GM11168 (cell line): Measurements from ENCODE around the gene ITGA2B.
"Not testable (repeated sequence)": the region's sequence is repeated elsewhere in the genome, so short reads cannot be mapped to it uniquely, and the experiment has no call there.

ENCODE experiments used
- in situ Hi-C: fragments of 300-500 bp; cut with MboI; formaldehyde crosslinking; loops from one replicate; pipeline ENCODE4 v1.12.0; 2022; ENCODE audit warnings: low sequenced_read_pairs; ENCODE audit not compliant: unreplicated experiment

The ITGA2B gene

GRCh38 chr17:44354582-44355561, 34.6 kb downstream of the ITGA2B start:
- in situ Hi-C loops: no loop called here

GRCh38 chr17:44353672-44354331, 35.6 kb downstream of the ITGA2B start:
- in situ Hi-C loops: no loop called here

GRCh38 chr17:44352828-44353671, 36.4 kb downstream of the ITGA2B start:
- in situ Hi-C loops: no loop called here

- in situ Hi-C loops: no loop called here
These were observed 37.3 kb downstream of the ITGA2B start for GRCh38 chr17:44351961-44352827.

- in situ Hi-C loops: no loop called here
These were observed 38.0 kb downstream of the ITGA2B start for GRCh38 chr17:44351464-44351863.

- in situ Hi-C loops: no loop called here
These were observed 38.7 kb downstream of the ITGA2B start for GRCh38 chr17:44350733-44351226.

- in situ Hi-C loops: no loop called here
These were observed 39.8 kb downstream of the ITGA2B start for GRCh38 chr17:44349553-44350070.

- in situ Hi-C loops: no loop called here
These were observed 40.5 kb downstream of the ITGA2B start for GRCh38 chr17:44348988-44349364.

GRCh38 chr17:44348234-44348987, 41.0 kb downstream of the ITGA2B start:
- in situ Hi-C loops: no loop called here

GRCh38 chr17:44347206-44348055, 42.0 kb downstream of the ITGA2B start:
- in situ Hi-C loops: not testable (repeated sequence)

GRCh38 chr17:44346064-44346844, 43.2 kb downstream of the ITGA2B start:
- in situ Hi-C loops: no loop called here

GRCh38 chr17:44345454-44346026, 43.9 kb downstream of the ITGA2B start:
- in situ Hi-C loops: no loop called here

- in situ Hi-C loops: no loop called here
These were observed 44.5 kb downstream of the ITGA2B start, which contains the start of gene GRN for GRCh38 chr17:44344939-44345453. GRN (plus strand) TSS chr17:44345302; CDS start chr17:44349165, 3,863 bp downstream.

- in situ Hi-C loops: no loop called here
These were observed 45.8 kb downstream of the ITGA2B start for GRCh38 chr17:44343510-44344209.

- in situ Hi-C loops: not testable (repeated sequence)
These were observed 48.9 kb downstream of the ITGA2B start for GRCh38 chr17:44340553-44340952.

- in situ Hi-C loops: no loop called here
These were observed 50.7 kb downstream of the ITGA2B start for GRCh38 chr17:44338702-44339101.
